ENCODE results near the gene FMO4.
"Not testable (repeated sequence)": the region's sequence is repeated elsewhere in the genome, so short reads cannot be mapped to it uniquely, and the experiment has no call there.

Gene FMO4

DNA sequence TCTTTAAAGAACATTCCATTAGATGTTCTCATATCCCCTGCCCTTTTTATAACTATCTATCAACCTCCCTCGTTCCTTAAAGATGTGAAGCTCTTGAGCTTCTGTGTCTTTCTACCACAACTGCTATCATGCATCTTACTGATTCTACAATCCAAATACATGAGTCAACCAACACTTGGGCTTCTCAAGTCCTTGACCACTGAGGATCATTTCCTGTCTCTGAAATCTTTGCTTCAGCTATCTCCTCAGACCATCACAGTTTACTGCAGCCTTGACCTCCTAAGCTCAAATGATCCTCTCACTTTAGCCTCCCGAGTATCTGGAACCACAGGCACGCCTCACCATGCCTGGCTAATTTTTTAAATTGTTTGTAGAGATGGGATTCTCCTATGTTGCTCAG lies 75.2 kb downstream of the FMO4 start:
- TF ChIP-seq, protein P1, sequence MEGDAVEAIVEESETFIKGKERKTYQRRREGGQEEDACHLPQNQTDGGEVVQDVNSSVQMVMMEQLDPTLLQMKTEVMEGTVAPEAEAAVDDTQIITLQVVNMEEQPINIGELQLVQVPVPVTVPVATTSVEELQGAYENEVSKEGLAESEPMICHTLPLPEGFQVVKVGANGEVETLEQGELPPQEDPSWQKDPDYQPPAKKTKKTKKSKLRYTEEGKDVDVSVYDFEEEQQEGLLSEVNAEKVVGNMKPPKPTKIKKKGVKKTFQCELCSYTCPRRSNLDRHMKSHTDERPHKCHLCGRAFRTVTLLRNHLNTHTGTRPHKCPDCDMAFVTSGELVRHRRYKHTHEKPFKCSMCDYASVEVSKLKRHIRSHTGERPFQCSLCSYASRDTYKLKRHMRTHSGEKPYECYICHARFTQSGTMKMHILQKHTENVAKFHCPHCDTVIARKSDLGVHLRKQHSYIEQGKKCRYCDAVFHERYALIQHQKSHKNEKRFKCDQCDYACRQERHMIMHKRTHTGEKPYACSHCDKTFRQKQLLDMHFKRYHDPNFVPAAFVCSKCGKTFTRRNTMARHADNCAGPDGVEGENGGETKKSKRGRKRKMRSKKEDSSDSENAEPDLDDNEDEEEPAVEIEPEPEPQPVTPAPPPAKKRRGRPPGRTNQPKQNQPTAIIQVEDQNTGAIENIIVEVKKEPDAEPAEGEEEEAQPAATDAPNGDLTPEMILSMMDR (IDR thresholded peaks at IDR 0.05): no peak
- no peaks in the 10 kb centered on the region for H3K36me3 ChIP-seq (ENCODE audit: control insufficient read depth, insufficient read depth, low read length)
- no peaks in the 10 kb centered on the region for H3K4me1 ChIP-seq

DNA sequence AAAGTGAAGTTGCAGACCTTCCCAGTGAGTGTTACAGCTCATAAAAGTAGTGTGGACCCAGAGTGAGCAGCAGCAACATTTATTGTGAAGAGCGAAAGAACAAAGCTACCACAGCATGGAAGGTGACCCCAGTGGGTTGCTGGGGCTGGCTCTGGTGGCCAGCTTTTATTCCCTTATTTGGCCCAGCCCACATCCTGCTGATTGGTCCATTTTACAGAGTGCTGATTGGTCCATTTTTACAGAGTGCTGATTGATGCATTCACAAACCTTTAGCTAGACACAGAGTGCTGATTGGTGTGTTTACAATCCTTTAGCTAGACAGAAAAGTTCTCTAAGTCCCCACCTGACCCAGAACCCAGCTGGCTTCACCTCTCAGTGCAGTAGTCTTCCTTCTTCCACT lies 76.8 kb downstream of the FMO4 start:
- H3K4me2 ChIP-seq (ENCODE audit: low read length); H3K36me3 ChIP-seq (ENCODE audit: control insufficient read depth, insufficient read depth, low read length); H2AFZ ChIP-seq; H3K4me3 ChIP-seq (ENCODE audit: low read depth, low read length); H3K9ac ChIP-seq; H3K79me2 ChIP-seq; H3K4me1 ChIP-seq; H3K27ac ChIP-seq; H3K27me3 ChIP-seq (ENCODE audit: control insufficient read depth, insufficient read depth, low read length); H3K9me3 ChIP-seq (ENCODE audit: control insufficient read depth, low read length): not testable (repeated sequence)

More for the DNA sequence above, 75.2 kb downstream of the FMO4 start:
- Histone ChIP-seq H3K4me2 (ENCODE audit: low read length) (no peak overlapping the region), H3K27me3 (ENCODE audit: control insufficient read depth, insufficient read depth, low read length) (no peaks in the 10 kb centered on the region), H3K9ac (no peak overlapping the region), H3K27ac (no peak overlapping the region), H3K9me3 (ENCODE audit: control insufficient read depth, low read length) (no peaks in the 10 kb centered on the region), H3K4me3 (ENCODE audit: low read depth, low read length) (no peak overlapping the region), H2AFZ (no peak overlapping the region), H3K79me2 (no peaks in the 10 kb centered on the region)

Data from parathyroid adenoma (tissue), 2 donors.